GM18505 (cell line): ENCODE data around the gene RET.
A peak's percentile ranks its signal among the peaks of the same experiment; 100 is the strongest.

Source experiments
- ATAC-seq: cut with Tn5 transposase; IDR thresholded peaks from one replicate; pipeline ENCODE4 v1.9.1; 2021; ENCODE audit not compliant: unreplicated experiment
- POLR2A ChIP-seq: IDR thresholded peaks from 4 replicates; pipeline ENCODE4 v1.6.1; 2011; ENCODE audit warnings: borderline replicate concordance; ENCODE audit not compliant: insufficient read depth, insufficient read length; ENCODE audit errors: extremely low read depth

Gene RET

DNA sequence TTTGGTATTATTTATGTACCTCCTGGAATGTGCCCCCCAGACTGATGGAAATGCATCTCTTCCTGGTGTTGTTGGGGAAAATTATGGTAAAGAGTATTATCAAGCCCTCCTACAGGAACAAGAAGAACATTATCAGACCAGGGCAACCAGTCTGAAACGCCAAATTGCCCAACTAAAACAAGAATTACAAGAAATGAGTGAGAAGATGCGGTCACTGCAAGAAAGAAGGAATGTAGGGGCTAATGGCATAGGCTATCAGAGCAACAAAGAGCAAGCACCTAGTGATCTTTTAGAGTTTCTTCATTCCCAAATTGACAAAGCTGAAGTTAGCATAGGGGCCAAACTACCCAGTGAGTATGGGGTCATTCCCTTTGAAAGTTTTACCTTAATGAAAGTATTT lies 78.4 kb downstream of the RET start:
- no peak for TF ChIP-seq POLR2A
- ATAC-seq: no peak

DNA sequence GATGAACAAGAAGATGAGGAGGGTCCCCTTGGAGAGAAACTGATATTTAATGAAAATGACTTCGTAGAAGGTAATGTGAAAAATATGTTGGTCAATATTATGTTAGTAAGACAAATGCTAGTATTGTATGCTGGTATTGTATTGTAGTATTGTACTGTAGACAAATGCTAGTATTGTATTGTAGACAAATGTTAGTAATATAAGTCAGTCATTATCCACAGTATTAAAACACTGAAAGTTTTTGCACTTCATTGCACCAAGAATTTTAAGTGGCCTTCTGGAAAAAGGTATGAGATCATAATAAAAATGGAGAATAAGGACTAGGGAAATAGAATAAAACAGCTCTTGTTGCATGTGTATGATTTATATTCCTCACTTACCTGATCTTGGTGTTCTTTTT lies 78.9 kb downstream of the RET start:
- ATAC-seq: no peak
- no peak for TF ChIP-seq POLR2A

DNA sequence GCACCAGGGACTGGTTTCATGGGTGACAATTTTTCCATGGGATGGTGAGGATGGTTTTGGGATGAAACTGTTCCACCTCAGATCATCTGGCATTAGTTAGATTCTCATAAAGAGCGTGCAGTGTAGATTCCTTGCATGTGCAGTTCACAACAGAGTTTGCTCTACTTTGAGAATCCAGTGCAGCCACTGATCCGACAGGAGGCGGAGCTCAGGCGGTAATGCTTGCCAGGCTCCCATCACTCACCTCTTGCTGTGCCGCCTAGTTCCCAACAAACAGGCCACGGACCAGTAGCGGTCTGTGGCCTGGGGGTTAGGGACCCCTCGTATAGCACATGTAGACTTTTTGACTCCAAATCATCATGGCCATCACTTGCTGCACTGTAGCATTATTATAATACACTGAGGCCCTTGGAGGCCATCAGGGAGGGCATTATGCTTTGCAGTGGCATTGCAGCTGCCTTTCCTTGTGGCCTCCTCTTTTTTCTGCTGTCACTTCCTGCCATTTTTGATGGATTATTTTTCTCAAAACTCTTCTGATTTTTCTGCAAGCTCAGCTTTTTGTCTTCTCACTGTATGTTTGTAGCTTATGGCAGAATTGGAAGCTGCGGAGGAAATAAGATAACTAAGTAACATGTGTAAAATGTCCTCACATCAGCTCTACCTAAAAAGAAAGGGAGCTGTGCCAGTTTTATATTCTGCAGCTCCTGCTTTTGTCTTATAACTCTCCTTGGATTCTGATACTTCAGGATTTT lies 79.9 kb downstream of the RET start:
- no peak for TF ChIP-seq POLR2A
- ATAC-seq: no peak

DNA sequence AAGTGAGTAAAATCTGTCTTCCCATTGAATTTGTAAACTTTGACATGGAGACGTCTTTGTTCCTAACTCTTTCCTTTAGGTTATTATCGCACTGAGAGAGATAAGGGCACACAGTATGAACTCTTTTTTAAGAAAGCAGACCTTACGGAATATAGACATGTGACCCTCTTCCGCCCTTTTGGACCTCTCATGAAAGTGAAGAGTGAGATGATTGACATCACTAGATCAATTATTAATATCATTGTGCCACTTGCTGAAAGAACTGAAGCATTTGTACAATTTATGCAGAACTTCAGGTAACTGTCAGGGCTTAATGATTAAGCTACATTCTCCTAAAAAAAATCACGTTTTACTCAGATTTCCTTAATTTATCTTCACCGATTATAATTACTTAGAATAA lies 81.8 kb downstream of the RET start:
- no peak for ATAC-seq
- TF ChIP-seq POLR2A: no peak

DNA sequence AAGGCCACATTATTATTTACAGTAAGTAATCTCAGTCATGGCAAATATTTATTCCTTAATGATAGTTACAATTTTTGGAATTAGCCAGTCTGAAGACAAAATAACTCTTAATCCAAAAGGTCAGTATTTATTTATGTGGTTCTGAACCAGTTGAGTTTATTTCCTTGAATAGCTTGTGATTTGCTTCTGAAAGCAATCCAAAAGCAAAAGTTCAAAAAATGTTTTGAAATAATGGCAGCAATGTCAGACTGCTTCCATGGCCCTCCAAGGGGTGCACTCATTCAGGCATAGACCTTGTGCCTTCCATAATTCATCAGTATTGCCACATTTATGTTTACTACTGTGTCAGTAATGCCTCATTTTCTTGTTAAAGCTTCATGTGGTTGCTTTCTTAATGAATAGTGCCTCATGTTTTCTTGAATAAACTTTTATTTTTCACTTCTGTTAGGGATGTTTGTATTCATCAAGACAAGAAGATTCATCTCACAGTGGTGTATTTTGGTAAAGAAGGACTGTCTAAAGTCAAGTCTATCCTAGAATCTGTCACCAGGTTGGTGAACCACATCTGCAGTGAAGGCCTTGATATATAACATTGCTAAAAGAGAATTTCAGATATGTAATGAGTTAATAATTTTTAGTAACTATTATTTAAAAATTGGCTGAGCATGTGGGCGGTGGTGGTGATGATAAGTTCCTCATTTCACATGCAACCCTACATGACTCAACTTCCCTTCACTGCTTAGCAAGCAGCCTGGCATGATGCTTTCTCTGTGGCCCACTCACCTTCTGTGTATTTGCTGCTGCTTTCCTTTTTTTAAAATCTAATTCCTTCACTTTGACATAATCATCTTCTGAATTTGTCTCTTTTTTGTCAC lies 83.4 kb downstream of the RET start:
- peak; percentile 61 for ATAC-seq

DNA sequence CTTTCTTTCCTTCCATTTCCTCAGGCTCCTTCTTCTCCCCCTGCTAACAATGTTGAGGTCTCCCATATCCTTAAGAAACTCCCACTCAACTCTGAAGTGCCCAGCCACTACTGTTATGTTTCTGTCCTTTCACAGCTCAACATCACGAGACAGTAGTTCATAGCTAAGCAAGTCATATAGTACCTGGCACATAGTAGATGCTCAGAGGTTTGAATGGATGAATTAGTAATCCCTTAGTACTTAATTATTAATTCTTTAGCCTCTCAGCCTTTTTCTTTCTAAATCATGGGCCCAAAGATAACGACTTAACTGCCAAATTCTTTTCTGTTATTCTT lies 84.0 kb downstream of the RET start:
- TF ChIP-seq POLR2A: no peak
- ATAC-seq: peak; percentile 75

More for the DNA sequence above, 83.4 kb downstream of the RET start:
- no peak for TF ChIP-seq POLR2A

DNA sequence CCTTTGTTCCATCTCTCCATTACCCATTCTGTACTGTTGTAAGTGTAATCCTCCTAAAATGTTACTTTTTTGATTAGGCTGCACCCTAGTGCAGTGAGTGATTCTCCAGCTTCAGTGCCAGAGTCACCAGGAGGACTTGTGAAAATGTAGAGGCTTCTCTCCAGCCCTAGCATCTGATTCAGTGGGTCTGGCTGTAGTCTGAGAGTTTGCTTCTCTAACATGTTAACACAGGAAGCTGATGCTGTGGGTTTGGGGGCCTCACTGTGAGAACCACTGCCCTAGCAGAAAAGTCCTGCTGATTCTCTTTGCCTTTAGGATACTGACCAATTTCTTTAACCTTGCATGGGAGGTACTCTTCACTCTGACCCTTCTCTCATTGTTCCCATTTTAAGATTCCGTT lies 85.7 kb downstream of the RET start:
- TF ChIP-seq POLR2A: no peak
- ATAC-seq: no peak

DNA sequence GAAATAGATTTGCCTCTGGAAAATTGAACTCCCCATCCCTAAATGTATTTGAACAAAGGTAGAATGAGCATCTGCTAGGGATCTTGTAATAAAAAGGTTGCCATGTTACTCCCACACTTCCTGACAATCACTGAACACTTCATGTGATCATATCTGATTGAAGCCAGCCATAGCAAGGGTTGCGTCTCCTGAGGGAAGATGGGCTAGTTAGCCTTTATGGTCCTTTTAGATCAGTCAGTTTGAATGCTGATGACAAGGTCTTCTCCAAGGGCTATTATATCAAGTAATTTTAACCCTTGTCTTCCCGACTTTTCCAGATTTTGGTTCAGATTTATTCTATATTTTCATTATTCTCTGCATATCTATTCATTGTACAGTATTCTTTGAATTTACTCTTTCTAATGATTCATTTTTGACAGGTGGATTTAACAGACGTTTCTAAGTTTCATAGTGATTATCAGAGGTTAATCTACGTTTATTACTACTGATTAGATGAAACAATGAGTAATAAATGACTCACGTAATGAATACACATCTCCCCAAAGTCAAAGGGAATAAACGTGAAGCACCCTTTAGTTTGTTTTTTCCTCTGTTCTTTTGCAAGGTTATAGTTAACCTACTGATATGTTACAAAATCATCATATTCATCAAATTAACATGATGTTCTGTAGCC lies 89.5 kb downstream of the RET start:
- peak; percentile 25 for ATAC-seq
- no peak for TF ChIP-seq POLR2A

DNA sequence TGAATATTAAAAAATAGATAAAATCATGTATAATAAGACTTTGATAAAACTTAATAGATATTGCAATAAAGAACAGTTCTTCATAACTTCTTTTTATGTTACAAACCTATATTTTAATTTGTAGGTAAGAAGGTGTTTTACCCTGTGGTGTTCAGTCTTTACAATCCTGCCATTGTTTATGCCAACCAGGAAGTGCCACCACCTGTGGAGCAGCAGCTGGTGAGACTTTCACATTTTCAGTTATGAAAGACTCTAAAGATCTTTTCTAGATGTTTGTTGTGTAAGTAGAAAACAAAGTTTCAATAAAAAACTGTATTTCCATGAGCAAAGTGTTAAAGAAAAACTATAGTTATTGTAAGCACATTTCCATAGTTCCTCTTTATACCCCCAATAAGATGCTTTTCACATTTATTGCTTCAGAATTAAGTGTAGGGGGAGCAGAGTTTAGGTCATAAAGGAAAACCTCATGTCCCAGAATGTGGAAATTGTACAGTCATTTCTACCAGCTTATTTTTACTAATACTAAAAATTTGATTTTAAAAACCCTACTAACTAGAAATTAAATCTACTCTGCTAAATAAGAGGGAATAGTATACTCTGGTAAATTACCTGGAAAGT lies 90.1 kb downstream of the RET start:
- no peak for TF ChIP-seq POLR2A
- peak; percentile 60 for ATAC-seq

DNA sequence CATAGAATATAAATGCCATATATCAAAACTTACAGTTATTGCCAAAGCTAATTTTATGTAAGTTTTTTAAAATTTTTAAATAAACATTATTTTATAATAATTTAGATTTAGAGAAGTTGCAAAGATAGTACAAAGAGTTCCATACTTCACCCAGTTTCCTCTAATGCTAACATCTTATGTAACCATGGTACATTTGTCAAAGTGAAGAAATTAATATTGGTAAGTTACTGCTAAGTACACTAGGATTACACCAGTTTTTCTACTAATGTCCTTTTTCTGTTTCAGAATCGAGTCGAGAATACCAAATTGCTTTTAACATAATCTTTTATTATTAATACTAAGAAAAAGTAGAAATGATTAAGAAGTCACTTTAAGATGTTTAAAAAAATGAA lies 90.6 kb downstream of the RET start:
- TF ChIP-seq POLR2A: no peak
- no peak for ATAC-seq

DNA sequence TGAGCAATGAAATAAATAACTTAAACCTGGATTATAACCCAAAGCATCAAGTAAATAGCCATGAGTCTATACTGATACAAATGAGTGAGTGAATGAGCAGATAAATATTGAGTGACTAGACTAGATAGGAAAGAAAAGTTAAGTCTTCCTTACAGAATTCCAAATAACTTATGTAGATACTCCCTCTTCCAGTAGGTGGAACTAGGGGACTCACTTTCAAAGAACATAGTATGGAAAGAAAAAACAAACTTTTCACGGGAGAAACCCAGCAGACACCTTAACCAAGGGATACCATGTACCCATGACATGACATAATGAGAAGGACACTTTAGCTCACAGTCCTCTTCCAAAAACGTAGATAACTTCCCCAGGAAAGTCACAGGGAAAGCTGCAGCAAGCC lies 93.6 kb downstream of the RET start:
- no peak for TF ChIP-seq POLR2A
- ATAC-seq: no peak

DNA sequence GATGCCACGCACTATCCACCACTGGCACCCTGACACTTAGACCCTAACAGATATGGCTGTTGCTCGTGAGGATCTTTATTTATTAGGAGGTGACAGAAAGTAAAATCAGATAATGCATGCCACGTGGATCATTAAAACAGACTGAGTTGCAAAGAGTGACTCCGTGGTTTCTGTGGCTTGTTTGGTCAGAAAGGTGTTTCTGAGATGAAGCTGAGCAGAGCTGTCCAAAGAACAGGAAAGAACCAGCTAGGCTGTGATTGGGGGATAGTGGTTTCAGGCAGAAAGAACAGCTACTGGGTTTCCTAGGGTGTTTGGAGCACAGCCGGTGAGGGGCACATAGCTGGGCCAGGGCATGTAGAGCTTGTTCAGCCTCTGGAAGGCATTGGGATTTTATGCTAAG lies 95.8 kb downstream of the RET start:
- ATAC-seq: no peak
- no peak for TF ChIP-seq POLR2A

DNA sequence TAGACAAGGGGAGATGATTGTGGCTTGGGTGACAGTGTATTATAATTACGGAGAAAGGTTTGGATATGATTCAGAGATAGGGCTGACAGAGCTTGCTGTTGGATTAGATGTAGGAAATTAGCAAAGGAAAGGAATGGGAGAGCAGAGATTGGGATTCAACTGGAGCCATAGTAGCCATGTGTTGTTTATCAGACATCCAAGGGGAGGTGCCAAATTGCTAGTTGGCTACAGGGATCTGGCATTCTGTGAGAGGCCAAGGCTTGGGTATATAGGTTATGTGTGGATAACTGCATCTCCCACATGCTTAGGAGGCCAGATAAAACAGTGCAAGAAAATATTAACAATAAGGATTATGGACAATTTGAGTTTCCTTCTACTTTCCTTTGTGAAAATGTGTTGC lies 96.3 kb downstream of the RET start:
- no peak for ATAC-seq
- no peak for TF ChIP-seq POLR2A
